ENCODE measurements around the gene TBL1X. TPM values are rescaled to one million over a fixed set of nuclear protein-coding genes. Genes with fewer than 3 reads are reported as not detected.

TBL1X gene
- total RNA-seq, 1 donor from 2014 or later: 34.5 TPM

GRCh38 chrX:9538544-9539045 is 73.7 kb downstream of the TBL1X start:
- TF ChIP-seq, protein P1, sequence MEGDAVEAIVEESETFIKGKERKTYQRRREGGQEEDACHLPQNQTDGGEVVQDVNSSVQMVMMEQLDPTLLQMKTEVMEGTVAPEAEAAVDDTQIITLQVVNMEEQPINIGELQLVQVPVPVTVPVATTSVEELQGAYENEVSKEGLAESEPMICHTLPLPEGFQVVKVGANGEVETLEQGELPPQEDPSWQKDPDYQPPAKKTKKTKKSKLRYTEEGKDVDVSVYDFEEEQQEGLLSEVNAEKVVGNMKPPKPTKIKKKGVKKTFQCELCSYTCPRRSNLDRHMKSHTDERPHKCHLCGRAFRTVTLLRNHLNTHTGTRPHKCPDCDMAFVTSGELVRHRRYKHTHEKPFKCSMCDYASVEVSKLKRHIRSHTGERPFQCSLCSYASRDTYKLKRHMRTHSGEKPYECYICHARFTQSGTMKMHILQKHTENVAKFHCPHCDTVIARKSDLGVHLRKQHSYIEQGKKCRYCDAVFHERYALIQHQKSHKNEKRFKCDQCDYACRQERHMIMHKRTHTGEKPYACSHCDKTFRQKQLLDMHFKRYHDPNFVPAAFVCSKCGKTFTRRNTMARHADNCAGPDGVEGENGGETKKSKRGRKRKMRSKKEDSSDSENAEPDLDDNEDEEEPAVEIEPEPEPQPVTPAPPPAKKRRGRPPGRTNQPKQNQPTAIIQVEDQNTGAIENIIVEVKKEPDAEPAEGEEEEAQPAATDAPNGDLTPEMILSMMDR (IDR thresholded peaks at IDR 0.05; ENCODE audit: unreplicated experiment): no peak
- no peaks in the 10 kb centered on the region for H3K36me3 Mint-ChIP-seq
- H3K4me3 Mint-ChIP-seq: no peak overlapping the region
- peaks cover 38% of the 10 kb centered on the region for H3K4me1 Mint-ChIP-seq
- H3K27ac Mint-ChIP-seq: no peak overlapping the region
- H3K9me3 Mint-ChIP-seq: peaks cover 18% of the 10 kb centered on the region
- no peaks in the 10 kb centered on the region for H3K27me3 Mint-ChIP-seq (ENCODE audit: low read depth)
- DNase-seq (ENCODE audit: low spot score in 2 of 2, unreplicated experiment in 2 of 2): no peak

GRCh38 chrX:9539605-9540387 is 74.9 kb downstream of the TBL1X start:
- H3K9me3 Mint-ChIP-seq: peaks cover 18% of the 10 kb centered on the region
- no peak overlapping the region for H3K4me3 Mint-ChIP-seq
- no peaks in the 10 kb centered on the region for H3K36me3 Mint-ChIP-seq
- TF ChIP-seq, protein P1 (IDR thresholded peaks at IDR 0.05; ENCODE audit: unreplicated experiment): no peak
- DNase-seq (ENCODE audit: low spot score in 2 of 2, unreplicated experiment in 2 of 2): no peak
- H3K27ac Mint-ChIP-seq: no peak overlapping the region
- peaks cover 30% of the 10 kb centered on the region for H3K4me1 Mint-ChIP-seq
- H3K27me3 Mint-ChIP-seq (ENCODE audit: low read depth): no peaks in the 10 kb centered on the region

DNA sequence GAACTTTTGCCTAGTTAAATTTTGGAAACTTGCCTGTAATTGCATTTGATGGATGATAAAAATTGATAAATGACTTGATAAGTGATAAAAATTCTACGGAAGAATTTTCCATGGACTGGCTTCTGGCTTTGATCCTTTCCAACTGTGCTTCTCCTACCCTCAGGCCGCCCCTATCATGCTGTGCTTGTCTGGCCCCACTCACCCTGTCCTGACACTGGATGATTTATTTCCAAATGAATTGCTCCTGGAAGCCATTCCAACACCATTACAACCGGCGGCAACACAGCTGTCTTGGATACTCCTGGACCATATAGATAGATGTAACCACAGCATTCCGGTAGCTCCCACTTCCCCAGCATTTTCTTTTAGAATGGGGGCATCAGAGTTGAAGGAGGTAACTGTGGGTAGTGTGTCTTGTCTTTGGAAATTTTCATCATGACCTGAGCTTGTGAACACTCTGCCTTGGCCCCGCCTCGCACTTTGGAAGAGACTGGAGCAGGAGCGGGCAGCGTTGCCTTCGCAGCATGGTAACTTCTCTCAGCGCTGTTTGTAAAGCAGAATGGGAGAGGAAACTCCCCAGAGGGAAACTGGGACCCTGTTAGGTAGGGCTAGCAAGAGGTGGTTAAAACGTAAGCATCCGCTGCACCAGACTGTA is 77.4 kb downstream of the TBL1X start:
- H3K27me3 Mint-ChIP-seq (ENCODE audit: low read depth): no peaks in the 10 kb centered on the region
- TF ChIP-seq, protein P1 (IDR thresholded peaks at IDR 0.05; ENCODE audit: unreplicated experiment): no peak
- H3K4me3 Mint-ChIP-seq: no peak overlapping the region
- peaks cover 4% of the 10 kb centered on the region for H3K36me3 Mint-ChIP-seq
- no peak for DNase-seq (ENCODE audit: low spot score in 2 of 2, unreplicated experiment in 2 of 2)
- H3K4me1 Mint-ChIP-seq: peaks cover 19% of the 10 kb centered on the region
- H3K9me3 Mint-ChIP-seq: peaks cover 22% of the 10 kb centered on the region
- peak overlapping the region; percentile 58 for H3K27ac Mint-ChIP-seq

- TF ChIP-seq, protein P1 (IDR thresholded peaks at IDR 0.05; ENCODE audit: unreplicated experiment): no peak
- no peak overlapping the region for H3K4me3 Mint-ChIP-seq
- no peak for DNase-seq (ENCODE audit: low spot score in 2 of 2, unreplicated experiment in 2 of 2)
- H3K36me3 Mint-ChIP-seq: peaks cover 5% of the 10 kb centered on the region
- H3K27ac Mint-ChIP-seq: no peak overlapping the region
- peaks cover 18% of the 10 kb centered on the region for H3K9me3 Mint-ChIP-seq
- peaks cover 19% of the 10 kb centered on the region for H3K4me1 Mint-ChIP-seq
- H3K27me3 Mint-ChIP-seq (ENCODE audit: low read depth): no peaks in the 10 kb centered on the region
These were observed 77.9 kb downstream of the TBL1X start for GRCh38 chrX:9542761-9543111.

- no peaks in the 10 kb centered on the region for H3K36me3 Mint-ChIP-seq
- no peaks in the 10 kb centered on the region for H3K4me1 Mint-ChIP-seq
- H3K9me3 Mint-ChIP-seq: peaks cover 23% of the 10 kb centered on the region
- TF ChIP-seq, protein P1 (IDR thresholded peaks at IDR 0.05; ENCODE audit: unreplicated experiment): no peak
- no peaks in the 10 kb centered on the region for H3K27me3 Mint-ChIP-seq (ENCODE audit: low read depth)
- H3K4me3 Mint-ChIP-seq: no peak overlapping the region
- DNase-seq (ENCODE audit: low spot score in 2 of 2, unreplicated experiment in 2 of 2): no peak
- H3K27ac Mint-ChIP-seq: no peak overlapping the region
These were observed 90.5 kb downstream of the TBL1X start for GRCh38 chrX:9555354-9555753.
